Suprapubic skin (tissue), 3 donors: ENCODE measurements around the gene POMGNT2.

Source experiments
- POLR2AphosphoS5 ChIP-seq, 3 donors: sonication (generic); formaldehyde crosslinking; IDR thresholded peaks; one replicate each; pipeline ENCODE4 v1.6.1; 2017; ENCODE audit warnings: antibody characterized with exemption in 3 of 3
- TF ChIP-seq, protein P1 (sequence below), 2 donors: fragments of 200-600 bp in 1 of 2; fragments of 450-650 bp in 1 of 2; sonication (generic) in 1 of 2; IDR thresholded peaks; one replicate each; pipeline ENCODE4 v1.5.1; 2016 to 2019; ENCODE audit warnings: antibody characterized with exemption in 2 of 2, mild to moderate bottlenecking in 1 of 2, moderate library complexity in 1 of 2

DNA sequence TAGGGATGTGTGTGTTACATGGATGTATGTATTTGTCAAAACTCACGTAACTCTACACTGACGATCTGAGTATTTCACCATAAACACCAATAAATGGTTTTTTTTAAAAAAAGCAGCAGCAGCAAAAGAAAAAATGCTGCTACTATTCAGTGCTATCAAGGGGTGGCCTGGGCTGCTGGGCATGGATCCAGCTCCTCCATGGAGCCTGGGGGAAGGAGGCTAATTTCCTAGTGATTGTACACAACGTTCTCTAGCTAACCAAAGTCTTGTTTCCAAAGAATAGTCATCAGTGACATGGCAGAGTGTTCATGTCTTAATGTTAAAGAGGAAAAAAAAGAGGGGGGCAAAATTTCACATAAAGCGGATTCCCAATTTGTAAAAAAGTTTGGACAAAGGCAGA, 29.0 kb downstream of the POMGNT2 start:
- TF ChIP-seq, protein P1, sequence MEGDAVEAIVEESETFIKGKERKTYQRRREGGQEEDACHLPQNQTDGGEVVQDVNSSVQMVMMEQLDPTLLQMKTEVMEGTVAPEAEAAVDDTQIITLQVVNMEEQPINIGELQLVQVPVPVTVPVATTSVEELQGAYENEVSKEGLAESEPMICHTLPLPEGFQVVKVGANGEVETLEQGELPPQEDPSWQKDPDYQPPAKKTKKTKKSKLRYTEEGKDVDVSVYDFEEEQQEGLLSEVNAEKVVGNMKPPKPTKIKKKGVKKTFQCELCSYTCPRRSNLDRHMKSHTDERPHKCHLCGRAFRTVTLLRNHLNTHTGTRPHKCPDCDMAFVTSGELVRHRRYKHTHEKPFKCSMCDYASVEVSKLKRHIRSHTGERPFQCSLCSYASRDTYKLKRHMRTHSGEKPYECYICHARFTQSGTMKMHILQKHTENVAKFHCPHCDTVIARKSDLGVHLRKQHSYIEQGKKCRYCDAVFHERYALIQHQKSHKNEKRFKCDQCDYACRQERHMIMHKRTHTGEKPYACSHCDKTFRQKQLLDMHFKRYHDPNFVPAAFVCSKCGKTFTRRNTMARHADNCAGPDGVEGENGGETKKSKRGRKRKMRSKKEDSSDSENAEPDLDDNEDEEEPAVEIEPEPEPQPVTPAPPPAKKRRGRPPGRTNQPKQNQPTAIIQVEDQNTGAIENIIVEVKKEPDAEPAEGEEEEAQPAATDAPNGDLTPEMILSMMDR (IDR thresholded peaks at IDR 0.05): no peak
- TF ChIP-seq POLR2AphosphoS5 (IDR thresholded peaks at IDR 0.05): no peak
